Cerebellar cortex (tissue), 1 donor: Measurements from ENCODE around the gene KLK2.

Experiments
- DNase-seq: peaks from one replicate; pipeline ENCODE4 v3.0.0-alpha.2; 2015; ENCODE audit warnings: low spot score

Gene KLK2

GRCh38 chr19:50873056-50873455 is at the start of gene KLK2:
KLK2 (plus strand) TSS chr19:50873439; CDS start chr19:50873474, 35 bp downstream.
- no peak for DNase-seq

DNA sequence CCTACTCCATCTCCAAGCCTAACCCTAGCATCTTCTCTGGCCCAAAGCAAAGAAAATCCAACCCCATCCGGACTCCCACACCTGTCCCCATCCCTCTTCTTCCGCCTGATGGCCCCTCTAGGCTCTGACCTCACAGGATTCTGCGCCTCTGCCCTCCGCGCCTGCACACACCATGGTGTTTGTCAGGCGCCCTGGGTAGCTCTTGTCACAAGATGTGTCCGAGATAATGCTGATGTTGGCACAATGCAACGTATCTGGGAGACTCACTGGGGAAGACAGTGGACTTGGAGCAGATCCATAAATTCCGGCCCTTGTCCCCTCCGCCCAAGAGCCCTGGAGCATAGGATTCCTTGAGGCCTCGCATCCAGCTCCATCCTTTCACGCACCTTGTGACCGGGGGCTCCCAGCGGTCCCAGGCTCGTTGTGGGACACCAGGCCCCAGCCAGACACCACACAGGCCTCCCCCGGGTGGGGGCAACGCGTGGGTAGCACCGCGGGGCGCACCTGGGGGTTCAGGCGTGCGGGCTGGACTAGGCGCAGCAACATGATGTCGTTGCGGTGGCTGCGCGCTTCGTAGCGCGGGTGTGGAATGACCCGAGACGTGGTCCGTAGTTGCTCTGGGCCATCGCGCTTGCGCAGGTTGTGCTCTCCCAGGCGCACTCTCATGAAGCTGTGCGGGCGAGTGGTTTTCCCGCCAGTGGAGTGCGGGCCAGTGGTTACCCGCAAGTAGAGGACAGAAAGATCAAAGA is 46.6 kb upstream of the KLK2 start:
- DNase-seq: no peak

GRCh38 chr19:50827476-50827875 is 45.8 kb upstream of the KLK2 start:
- no peak for DNase-seq

DNA sequence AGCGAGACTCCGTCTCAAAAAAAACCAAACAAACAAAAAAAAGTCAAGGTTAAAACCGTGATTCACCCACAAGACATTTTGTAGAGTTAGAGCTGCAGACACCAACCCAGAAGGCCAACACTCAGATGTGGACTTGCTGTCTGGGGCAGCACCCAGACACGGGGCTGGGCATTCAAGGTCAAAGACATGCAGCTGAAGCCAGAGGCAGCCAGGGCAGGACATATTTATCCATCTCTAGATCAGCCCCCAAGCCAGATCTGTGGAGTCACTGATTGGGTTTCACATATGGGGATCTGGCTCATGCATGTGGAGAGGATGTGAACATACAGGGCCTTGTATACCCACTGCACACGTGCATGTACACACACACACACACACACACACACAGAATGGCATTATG is 43.4 kb upstream of the KLK2 start:
- DNase-seq: no peak

- no peak for DNase-seq
Observed at GRCh38 chr19:50830266-50831025, 42.8 kb upstream of the KLK2 start.

GRCh38 chr19:50831026-50831396 is 42.2 kb upstream of the KLK2 start:
- no peak for DNase-seq

GRCh38 chr19:50832666-50833065 is 40.6 kb upstream of the KLK2 start:
- no peak for DNase-seq

GRCh38 chr19:50833117-50833801 is 40.0 kb upstream of the KLK2 start, which contains the start of gene KLK15:
KLK15 (minus strand) TSS chr19:50833574; CDS start chr19:50831492, 2,082 bp downstream.
- no peak for DNase-seq

DNA sequence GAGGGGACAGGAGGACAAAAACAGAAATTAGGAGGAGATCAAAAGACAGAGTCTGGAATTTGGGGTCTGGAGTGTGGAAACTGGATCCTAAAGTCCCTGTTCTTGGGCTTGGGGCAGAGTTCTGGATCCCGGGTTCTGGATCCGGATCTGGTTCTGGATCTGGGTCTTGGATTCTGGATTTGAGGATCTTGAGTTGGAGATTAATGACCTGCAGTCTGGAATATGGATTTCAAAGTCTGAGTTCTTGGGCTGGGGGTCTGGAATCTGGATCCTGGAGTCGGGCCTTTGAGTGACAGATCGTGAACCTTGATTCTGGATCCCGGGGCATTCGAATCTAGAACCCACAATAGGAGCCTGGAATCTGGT is 39.5 kb upstream of the KLK2 start:
- no peak for DNase-seq

GRCh38 chr19:50835103-50835784 is 38.0 kb upstream of the KLK2 start:
- DNase-seq: no peak

- no peak for DNase-seq
Observed at GRCh38 chr19:50835785-50836542, 37.3 kb upstream of the KLK2 start.

- DNase-seq: no peak
Observed at GRCh38 chr19:50836543-50837195, 36.6 kb upstream of the KLK2 start.

DNA sequence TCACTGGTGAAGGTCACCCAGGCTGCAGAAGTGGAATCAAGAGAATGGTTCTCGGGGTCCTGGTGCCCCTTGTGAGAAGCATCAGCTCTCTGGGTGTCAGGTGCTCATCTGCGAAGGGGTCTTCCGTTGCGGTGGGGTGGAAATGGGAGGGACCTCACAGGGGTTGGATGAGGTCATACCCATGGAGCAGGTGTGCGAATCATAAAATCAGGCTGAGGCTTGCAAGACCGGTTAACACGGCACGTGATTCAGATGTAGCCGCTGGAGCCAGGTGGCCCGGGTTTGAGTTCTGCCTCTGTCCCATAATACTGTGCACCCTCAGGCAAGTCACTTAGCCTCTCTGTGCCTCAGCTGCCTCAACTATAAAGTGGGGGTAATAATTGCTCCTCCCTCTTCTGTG is 35.9 kb upstream of the KLK2 start:
- DNase-seq: no peak

DNA sequence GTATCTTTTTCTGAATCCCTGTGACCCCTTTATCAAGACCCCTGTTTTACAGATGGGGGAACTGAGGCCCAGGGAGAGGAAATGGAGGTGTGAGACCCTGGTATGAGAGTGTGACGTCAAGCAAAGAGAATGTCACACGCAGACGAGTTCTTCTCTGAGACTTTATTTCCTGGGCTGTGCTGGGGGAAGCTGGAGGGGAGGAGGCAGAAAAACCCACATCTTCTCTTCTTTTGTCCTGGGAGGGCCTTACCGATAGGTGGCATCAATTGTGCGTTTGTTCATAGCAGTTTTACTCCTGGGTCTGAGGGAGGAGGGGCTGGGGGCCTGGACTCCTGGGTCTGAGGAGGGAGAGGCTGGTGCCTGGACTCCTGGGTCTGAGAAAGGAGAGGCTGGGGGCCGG is 35.0 kb upstream of the KLK2 start:
- no peak for DNase-seq

- no peak for DNase-seq
Observed at GRCh38 chr19:50839712-50840655, 33.3 kb upstream of the KLK2 start.

GRCh38 chr19:50842130-50842529 is 31.1 kb upstream of the KLK2 start:
- no peak for DNase-seq

DNA sequence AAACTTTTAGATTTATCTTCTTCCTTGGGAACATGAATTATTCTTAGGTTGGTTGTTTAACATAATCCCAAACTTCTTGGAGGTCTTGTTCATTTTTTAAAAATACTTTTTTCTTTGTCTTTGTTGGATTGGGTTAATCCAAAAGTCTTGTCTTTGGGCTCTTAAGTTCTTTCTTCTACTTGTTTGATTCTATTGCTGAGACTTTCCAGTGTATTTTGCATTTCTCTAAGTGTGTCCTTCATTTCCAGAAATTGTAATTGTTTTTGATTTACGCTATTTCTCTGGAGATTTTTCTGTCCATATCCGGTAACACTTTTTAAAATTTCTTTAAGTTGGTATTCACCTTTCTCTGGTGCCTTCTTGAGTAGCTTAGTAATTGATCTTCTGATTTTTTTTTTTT is 30.0 kb upstream of the KLK2 start:
- DNase-seq: no peak

- no peak for DNase-seq
Observed at GRCh38 chr19:50843701-50844221, 29.5 kb upstream of the KLK2 start.

- DNase-seq: no peak
Observed at GRCh38 chr19:50844296-50844935, 28.8 kb upstream of the KLK2 start.
